Heart left ventricle (tissue), 16 donors: ENCODE measurements around the gene ZNF668. TPM values are rescaled to one million over a fixed set of nuclear protein-coding genes. Genes with fewer than 3 reads are reported as not detected.

Experiments
- ATAC-seq, 4 donors: fragments of 200-7000 bp; cut with Tn5 transposase; one replicate each; pipeline ENCODE4 v1.9.1; 2020 to 2022; ENCODE audit warnings: moderate library complexity in 4 of 4, mild to moderate bottlenecking in 3 of 4, moderate number of reproducible peaks in 1 of 4
- DNase-seq, 5 donors: peaks; one replicate each; pipeline ENCODE4 v3.0.0-alpha.2; 2020
- H3K27ac ChIP-seq, 12 donors: fragments of 200-600 bp; sonication (generic) in 4 of 12; one replicate each; pipeline versions ENCODE4 v1.5.0 to v1.8.0; 2016 to 2022; ENCODE audit warnings: mild to moderate bottlenecking in 2 of 12
- H3K27me3 ChIP-seq, 9 donors: fragments of 200-600 bp; sonication (generic) in 2 of 9; one replicate each; pipeline versions ENCODE4 v1.5.1 to v1.8.0; 2016 to 2022; ENCODE audit warnings: mild to moderate bottlenecking in 3 of 9
- H3K36me3 ChIP-seq, 9 donors: fragments of 200-600 bp; sonication (generic) in 2 of 9; one replicate each; pipeline versions ENCODE4 v1.5.0 to v1.8.0; 2018 to 2022; ENCODE audit warnings: mild to moderate bottlenecking in 2 of 9
- H3K4me1 ChIP-seq, 12 donors: fragments of 200-600 bp; sonication (generic) in 4 of 12; one replicate each; pipeline versions ENCODE4 v1.5.0 to v1.8.0; 2016 to 2022; ENCODE audit warnings: mild to moderate bottlenecking in 3 of 12
- H3K4me3 ChIP-seq, 12 donors: fragments of 200-600 bp; sonication (generic) in 4 of 12; one replicate each; pipeline versions ENCODE4 v1.5.0 to v1.8.0; 2017 to 2022; ENCODE audit warnings: mild to moderate bottlenecking in 9 of 12, moderate library complexity in 4 of 12
- H3K9me3 ChIP-seq, 12 donors: fragments of 200-600 bp; sonication (generic) in 4 of 12; one replicate each; pipeline versions ENCODE4 v1.5.0 to v1.8.0; 2016 to 2022; ENCODE audit warnings: mild to moderate bottlenecking in 1 of 12
- CTCF ChIP-seq, 12 donors: fragments of 200-600 bp; sonication (generic) in 4 of 12; IDR thresholded peaks; one replicate each; pipeline versions ENCODE4 v1.5.0 to v1.8.0; 2018 to 2022; ENCODE audit warnings: antibody characterized with exemption in 12 of 12, mild to moderate bottlenecking in 5 of 12
- POLR2A ChIP-seq, 2 donors: fragments of 450-650 bp; IDR thresholded peaks; one replicate each; pipeline ENCODE4 v1.6.1; 2017; ENCODE audit warnings: antibody characterized with exemption in 2 of 2, mild to moderate bottlenecking in 2 of 2, moderate library complexity in 2 of 2
- WGBS, 4 donors: extraction: QIAGEN DNeasy Blood & Tissue Kit in 2 of 4; methylation state at CpG; one replicate each; pipeline versions ENCODE4 v1.1.5 to v1.1.7; 2013 to 2018; 5-methylcytosine and 5-hydroxymethylcytosine counted together
- intact Hi-C, 10 donors: fragments of 100-400 bp; cut with DNase I; formaldehyde crosslinking; loops; one replicate each; pipeline versions ENCODE4 v1.11.1 to v1.14.2; 2022
- polyA plus RNA-seq, 2 donors: library from polyadenylated mRNA; stranded (reverse); fragments of 200-250 nt; gene quantifications; one replicate each; pipeline ENCODE4 v1.2.3, GENCODE V29; 2013
- total RNA-seq, 9 donors: library from RNA; depleted of rRNA in 2 of 9; stranded (reverse); fragments of >200 nt in 2 of 9; fragmentation: NEBNext Ultra II Directional in 3 of 9; extraction: Animal tissue kit (Norgen Biotek cat#: 25700) in 3 of 9; gene quantifications; one replicate each; pipeline versions ENCODE4 v1.1.0 to v1.2.4, GENCODE V29; 2016 to 2023
- donor health status: ischemic (EF 13 %, LVEDD 7.1; RV severe dilation, severe dysfunction).
- donor health status: healthy with polysubstance abuse.
- donor health status: DM: no; HTN: yes; CAD: no.
- donor health status: DM: no; HTN: no; CAD: no.
- donor health status: ischemic (EF 25% LVEDD 6.9; RV normal size, moderate dysfunction).
- donor health status: ischemic (EF 25% LVEDD 5.7; RV mildly dilated, moderate dysfunction).
- donor health status: healthy.
- donor health status: DM: yes; HTN: yes; CAD: no.
- donor health status: ischemic (EF 35%, LVEDD 5.7; RV mildly dilated, moderate dysfunction).
- donor health status: nonischemic (EF 11% LVEDD 7.7; RV severe dilation, severe dysfunction).
- donor health status: DM: yes; HTN: yes; CAD: no.
- donor health status: PGD.
- donor health status: ischemic (EF 29% LVEDD 5.4; RV normal size, mild dysfunction).
- donor health status: nonischemic (EF 23%, LVEDD 6.1; RV moderate dilation, normal function).

The ZNF668 gene
- total and polyA plus RNA-seq, 11 donors: 3.5 to 11.4 (median 6.6) TPM

GRCh38 chr16:31092330-31092729, 18.3 kb upstream of the ZNF668 start:
- no peak overlapping the region for H3K4me3 ChIP-seq
- H3K9me3 ChIP-seq: no peaks in the 10 kb centered on the region
- H3K27me3 ChIP-seq: no peaks in the 10 kb centered on the region
- ATAC-seq: no peak
- peaks cover 0 to 26% (median 18%) of the 10 kb centered on the region in 12 donors for H3K4me1 ChIP-seq
- peaks cover 0 to 35% (median 18%) of the 10 kb centered on the region in 9 donors for H3K36me3 ChIP-seq
- WGBS, 4 donors: 90 to 97% (median 93%) methylated on average over 5 of the region's 5 CpGs
- no peak overlapping the region for H3K27ac ChIP-seq
- TF ChIP-seq CTCF (IDR thresholded peaks at IDR 0.05) (no peak), POLR2A (IDR thresholded peaks at IDR 0.05) (no peak)
- intact Hi-C loops: loop anchor here in 4 of 10 donors (5.0 to 10.0 kb wide), 4 partner anchors 50 to 362 kb away; partner anchors contain the start of genes HSD3B7 (in 3 of the 4) and ARMC5 (in 1 of the 4)
- DNase-seq: peak in 1 of 5 donors; percentile 17

GRCh38 chr16:31090540-31090939, 16.5 kb upstream of the ZNF668 start:
- peaks cover 0 to 48% (median 21%) of the 10 kb centered on the region in 9 donors for H3K36me3 ChIP-seq
- DNase-seq (peak in 1 of 5 donors; percentile 7), ATAC-seq (no peak)
- H3K27me3 ChIP-seq: no peaks in the 10 kb centered on the region
- H3K27ac ChIP-seq: no peak overlapping the region
- H3K4me1 ChIP-seq: peaks cover 0 to 21% (median 17%) of the 10 kb centered on the region in 12 donors
- H3K4me3 ChIP-seq: no peak overlapping the region
- WGBS, 4 donors: 79 to 100% (median 93%) methylated on average over 2 of the region's 2 CpGs
- intact Hi-C loops: loop anchor here in 4 of 10 donors (5.0 to 10.0 kb wide), 4 partner anchors 52 to 364 kb away; partner anchors contain the start of genes HSD3B7 (in 3 of the 4) and ARMC5 (in 1 of the 4)
- TF ChIP-seq CTCF (IDR thresholded peaks at IDR 0.05) (no peak), POLR2A (IDR thresholded peaks at IDR 0.05) (no peak)
- no peaks in the 10 kb centered on the region for H3K9me3 ChIP-seq

- H3K4me1 ChIP-seq: peaks cover 0 to 15% (median 11%) of the 10 kb centered on the region in 12 donors
- no peaks in the 10 kb centered on the region for H3K9me3 ChIP-seq
- TF ChIP-seq POLR2A (IDR thresholded peaks at IDR 0.05) (no peak), CTCF (IDR thresholded peaks at IDR 0.05) (no peak)
- ATAC-seq (no peak), DNase-seq (no peak)
- intact Hi-C loops: no loop called here
- no peaks in the 10 kb centered on the region for H3K27me3 ChIP-seq
- peaks cover 0 to 61% (median 27%) of the 10 kb centered on the region in 9 donors for H3K36me3 ChIP-seq
- WGBS, 4 donors: 80 to 98% (median 92%) methylated on average over 8 of the region's 8 CpGs
- H3K27ac ChIP-seq: no peak overlapping the region
- no peak overlapping the region for H3K4me3 ChIP-seq
Observed at GRCh38 chr16:31089199-31089598, 15.2 kb upstream of the ZNF668 start.

- Histone ChIP-seq H3K4me3 (no peak within 1 kb of the TSS), H3K4me1 (peaks cover 0 to 13% (median 6%) of the 10 kb centered on the region in 12 donors), H3K36me3 (peaks cover 0 to 67% (median 28%) of the 10 kb centered on the region in 9 donors), H3K27ac (no peak within 1 kb of the TSS), H3K9me3 (no peaks in the 10 kb centered on the region), H3K27me3 (no peaks in the 10 kb centered on the region)
- TF ChIP-seq POLR2A (IDR thresholded peaks at IDR 0.05): no peak
- no peak for TF ChIP-seq CTCF (IDR thresholded peaks at IDR 0.05)
- WGBS, 4 donors: 87 to 94% (median 89%) methylated on average over 5 to 15 of the region's 15 CpGs
- intact Hi-C loops: no loop called here
- DNase-seq (no peak), ATAC-seq (no peak)
Observed at GRCh38 chr16:31088459-31089183, 14.6 kb upstream of the ZNF668 start, which contains the start of gene PRSS53. Gene PRSS53, minus strand, starts transcription at chr16:31088943. Its CDS starts 134 bp downstream, at chr16:31088809.
